ENCODE data around the gene AFP.
A peak's percentile ranks its signal among the peaks of the same experiment; 100 is the strongest.

AFP gene

DNA sequence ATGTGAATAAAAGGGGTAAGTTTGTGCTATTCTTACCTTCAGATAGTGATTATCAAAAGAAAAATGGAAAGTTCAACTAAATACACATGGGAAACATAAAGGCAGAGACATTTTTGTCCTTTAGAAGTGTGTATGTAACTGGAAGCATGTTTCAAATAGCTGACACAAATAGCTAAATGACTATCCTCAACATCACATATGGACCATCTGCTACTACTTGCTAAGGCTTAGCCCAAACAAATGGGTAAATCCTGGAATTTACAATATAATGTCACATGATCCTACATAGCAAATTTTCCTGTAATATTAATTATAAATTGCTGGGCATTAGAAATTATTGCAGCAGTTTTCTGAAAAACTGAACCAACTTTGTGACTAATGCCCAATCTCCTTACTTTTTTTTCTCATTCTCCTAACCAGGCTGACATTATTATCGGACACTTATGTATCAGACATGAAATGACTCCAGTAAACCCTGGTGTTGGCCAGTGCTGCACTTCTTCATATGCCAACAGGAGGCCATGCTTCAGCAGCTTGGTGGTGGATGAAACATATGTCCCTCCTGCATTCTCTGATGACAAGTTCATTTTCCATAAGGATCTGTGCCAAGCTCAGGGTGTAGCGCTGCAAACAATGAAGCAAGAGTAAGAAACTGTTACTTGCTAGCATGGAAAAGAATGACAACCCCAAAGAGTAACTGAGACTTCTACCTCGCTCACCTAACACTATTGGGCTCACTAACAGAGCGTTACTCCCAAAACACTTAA lies 16.1 kb downstream of the AFP start:
- peak overlapping the region; percentile 77 for H3K18ac ChIP-seq (ENCODE audit: low read length)
- peak overlapping the region; percentile 97 for H2BK120ac ChIP-seq (ENCODE audit: insufficient read depth, low read length, poor library complexity)
- H3K4me2 ChIP-seq (ENCODE audit: low read length), result peak overlapping the region; percentile 20
- H3K9ac ChIP-seq (ENCODE audit: low read length), result no peak overlapping the region
- no peak overlapping the region for H2AK5ac ChIP-seq (ENCODE audit: low read length)
- WGBS (ENCODE audit: extremely low coverage, insufficient coverage, insufficient read length), result no CpG with 5 or more reads among the region's 4 CpGs
- peaks cover 8 to 10% of the 10 kb centered on the region in 2 experiments for H3K4me1 ChIP-seq (ENCODE audit: control insufficient read depth in 1 of 2, insufficient read depth in 2 of 2, low read length in 2 of 2)
- H3K4me3 ChIP-seq (ENCODE audit: low read depth, low read length), result no peak overlapping the region
- no peak overlapping the region for H4K12ac ChIP-seq (ENCODE audit: low read depth, low read length)
- H4K91ac ChIP-seq (ENCODE audit: low read depth, low read length), result peak overlapping the region; percentile 88
- H3K79me1 ChIP-seq (ENCODE audit: low read length), result peaks cover 6% of the 10 kb centered on the region
- no peaks in the 10 kb centered on the region for H3K79me2 ChIP-seq (ENCODE audit: control insufficient read depth, insufficient read depth, low read length, poor library complexity)
- no peak for DNase-seq
- H2BK5ac ChIP-seq (ENCODE audit: low read depth, low read length, poor library complexity), result peak overlapping the region; percentile 84
- H3K14ac ChIP-seq (ENCODE audit: low read length), result peak overlapping the region; percentile 29
- peak overlapping the region; percentile 95 for H2BK12ac ChIP-seq (ENCODE audit: low read length)
- H3K36me3 ChIP-seq (ENCODE audit: control insufficient read depth in 1 of 2, insufficient read depth in 2 of 2, low read length in 2 of 2), result no peaks in the 10 kb centered on the region
- no peak overlapping the region for H3K23ac ChIP-seq (ENCODE audit: low read length)
- no peak overlapping the region for H3K4ac ChIP-seq (ENCODE audit: low read depth, low read length)
- H4K8ac ChIP-seq (ENCODE audit: low read depth, low read length), result peak overlapping the region; percentile 70
- H3K27me3 ChIP-seq (ENCODE audit: insufficient read depth, low read length), result no peaks in the 10 kb centered on the region
- no peaks in the 10 kb centered on the region for H3K9me3 ChIP-seq (ENCODE audit: insufficient read depth, low read depth, low read length)
- H3K27ac ChIP-seq (ENCODE audit: low read depth, low read length), result peak overlapping the region; percentile 80
- no peak overlapping the region for H2AFZ ChIP-seq (ENCODE audit: insufficient read depth, low read length, poor library complexity)

DNA sequence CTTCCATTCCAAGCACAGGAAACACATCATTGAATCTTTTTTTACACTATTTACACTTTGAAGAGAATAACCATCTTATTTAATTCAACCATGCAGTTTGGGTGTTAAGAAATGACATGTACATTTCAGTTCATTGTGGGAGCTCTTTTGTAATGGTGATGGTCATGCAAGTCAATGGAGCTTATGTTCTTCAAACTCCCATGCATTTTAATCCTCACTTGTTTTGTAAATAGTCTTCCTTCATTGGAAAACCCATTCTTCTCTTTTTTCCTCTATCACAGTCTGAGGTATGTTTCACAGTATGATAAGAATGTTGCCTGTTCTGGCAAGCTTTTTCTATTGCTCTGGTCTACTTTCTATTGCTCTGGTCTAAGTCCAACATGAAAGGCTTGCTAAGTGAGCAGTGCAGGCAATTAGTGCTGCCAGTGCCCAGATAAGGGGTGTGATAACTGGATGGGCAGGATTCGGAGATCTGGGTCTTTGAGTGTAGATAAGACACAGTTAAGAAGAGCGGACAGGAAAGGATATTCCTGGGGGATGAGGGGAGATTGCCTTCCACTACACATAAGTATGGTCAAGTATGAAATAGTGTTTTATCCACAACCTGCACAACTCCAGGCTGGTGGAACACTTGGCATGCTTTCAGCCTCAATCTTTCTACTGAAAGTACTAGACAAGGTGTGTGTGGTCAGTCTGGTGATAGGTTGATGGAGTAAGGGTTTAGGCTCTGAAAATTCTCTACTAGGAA lies 17.1 kb downstream of the AFP start:
- no CpG with 5 or more reads among the region's 2 CpGs for WGBS (ENCODE audit: extremely low coverage, insufficient coverage, insufficient read length)
- Histone ChIP-seq H3K4ac (ENCODE audit: low read depth, low read length) (no peak overlapping the region), H2AK5ac (ENCODE audit: low read length) (no peak overlapping the region), H3K4me3 (ENCODE audit: low read depth, low read length) (no peak overlapping the region), H3K27me3 (ENCODE audit: insufficient read depth, low read length) (no peaks in the 10 kb centered on the region), H3K18ac (ENCODE audit: low read length) (no peak overlapping the region), H2BK5ac (ENCODE audit: low read depth, low read length, poor library complexity) (no peak overlapping the region), H4K12ac (ENCODE audit: low read depth, low read length) (no peak overlapping the region), H3K79me2 (ENCODE audit: control insufficient read depth, insufficient read depth, low read length, poor library complexity) (no peaks in the 10 kb centered on the region), H2BK12ac (ENCODE audit: low read length) (no peak overlapping the region), H4K8ac (ENCODE audit: low read depth, low read length) (no peak overlapping the region), H3K4me1 (ENCODE audit: control insufficient read depth in 1 of 2, insufficient read depth in 2 of 2, low read length in 2 of 2) (peaks cover 8 to 10% of the 10 kb centered on the region in 2 experiments), H3K9ac (ENCODE audit: low read length) (no peak overlapping the region), H3K23ac (ENCODE audit: low read length) (no peak overlapping the region), H3K14ac (ENCODE audit: low read length) (no peak overlapping the region), H3K9me3 (ENCODE audit: insufficient read depth, low read depth, low read length) (no peaks in the 10 kb centered on the region), H2BK120ac (ENCODE audit: insufficient read depth, low read length, poor library complexity) (no peak overlapping the region), H2AFZ (ENCODE audit: insufficient read depth, low read length, poor library complexity) (no peak overlapping the region), H3K27ac (ENCODE audit: low read depth, low read length) (peak overlapping the region; percentile 80), H3K36me3 (ENCODE audit: control insufficient read depth in 1 of 2, insufficient read depth in 2 of 2, low read length in 2 of 2) (no peaks in the 10 kb centered on the region), H3K4me2 (ENCODE audit: low read length) (peak overlapping the region; percentile 15), H4K91ac (ENCODE audit: low read depth, low read length) (no peak overlapping the region), H3K79me1 (ENCODE audit: low read length) (peaks cover 6% of the 10 kb centered on the region)
- peak in 1 of 2 donors; percentile 35 for DNase-seq

DNA sequence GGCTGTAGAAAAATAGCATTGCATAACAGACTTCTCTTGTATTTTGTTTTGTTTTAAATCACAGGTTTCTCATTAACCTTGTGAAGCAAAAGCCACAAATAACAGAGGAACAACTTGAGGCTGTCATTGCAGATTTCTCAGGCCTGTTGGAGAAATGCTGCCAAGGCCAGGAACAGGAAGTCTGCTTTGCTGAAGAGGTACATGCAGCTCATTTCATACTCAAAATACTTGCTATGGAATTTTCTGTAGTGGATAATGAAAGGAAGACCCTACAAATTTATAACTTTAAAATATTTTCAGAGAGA lies 17.6 kb downstream of the AFP start:
- no peak overlapping the region for H4K91ac ChIP-seq (ENCODE audit: low read depth, low read length)
- no peaks in the 10 kb centered on the region for H3K9me3 ChIP-seq (ENCODE audit: insufficient read depth, low read depth, low read length)
- no peak overlapping the region for H3K23ac ChIP-seq (ENCODE audit: low read length)
- no peak overlapping the region for H2BK5ac ChIP-seq (ENCODE audit: low read depth, low read length, poor library complexity)
- H3K18ac ChIP-seq (ENCODE audit: low read length), result no peak overlapping the region
- DNase-seq, result no peak
- no peak overlapping the region for H3K4ac ChIP-seq (ENCODE audit: low read depth, low read length)
- H3K27ac ChIP-seq (ENCODE audit: low read depth, low read length), result peak overlapping the region; percentile 70
- H2BK12ac ChIP-seq (ENCODE audit: low read length), result no peak overlapping the region
- H3K14ac ChIP-seq (ENCODE audit: low read length), result no peak overlapping the region
- no peak overlapping the region for H3K4me3 ChIP-seq (ENCODE audit: low read depth, low read length)
- no peak overlapping the region for H4K12ac ChIP-seq (ENCODE audit: low read depth, low read length)
- H2BK120ac ChIP-seq (ENCODE audit: insufficient read depth, low read length, poor library complexity), result no peak overlapping the region
- peak overlapping the region; percentile 15 for H3K4me2 ChIP-seq (ENCODE audit: low read length)
- H3K9ac ChIP-seq (ENCODE audit: low read length), result no peak overlapping the region
- no peaks in the 10 kb centered on the region for H3K27me3 ChIP-seq (ENCODE audit: insufficient read depth, low read length)
- H3K36me3 ChIP-seq (ENCODE audit: control insufficient read depth in 1 of 2, insufficient read depth in 2 of 2, low read length in 2 of 2), result no peaks in the 10 kb centered on the region
- peaks cover 8 to 10% of the 10 kb centered on the region in 2 experiments for H3K4me1 ChIP-seq (ENCODE audit: control insufficient read depth in 1 of 2, insufficient read depth in 2 of 2, low read length in 2 of 2)
- no peaks in the 10 kb centered on the region for H3K79me2 ChIP-seq (ENCODE audit: control insufficient read depth, insufficient read depth, low read length, poor library complexity)
- no peak overlapping the region for H2AFZ ChIP-seq (ENCODE audit: insufficient read depth, low read length, poor library complexity)
- H3K79me1 ChIP-seq (ENCODE audit: low read length), result peaks cover 6% of the 10 kb centered on the region
- no peak overlapping the region for H4K8ac ChIP-seq (ENCODE audit: low read depth, low read length)
- no peak overlapping the region for H2AK5ac ChIP-seq (ENCODE audit: low read length)

DNA sequence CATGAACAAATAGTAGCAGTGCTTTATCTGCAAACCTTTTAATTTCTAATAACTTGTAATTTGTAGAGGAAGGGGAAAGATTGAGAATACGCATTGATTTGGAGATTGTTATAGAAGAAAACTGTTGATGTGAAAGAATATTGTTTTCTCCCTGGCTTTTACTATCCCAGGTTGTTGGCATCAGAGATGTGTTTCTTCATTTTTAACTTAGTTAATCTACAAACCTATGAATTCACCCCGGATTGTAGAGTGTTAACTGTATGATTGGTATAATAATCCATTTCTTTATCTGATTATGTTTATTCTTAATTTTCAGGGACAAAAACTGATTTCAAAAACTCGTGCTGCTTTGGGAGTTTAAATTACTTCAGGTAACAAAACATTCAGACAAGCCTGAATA lies 18.9 kb downstream of the AFP start:
- Histone ChIP-seq H3K14ac (ENCODE audit: low read length) (no peak overlapping the region), H3K27me3 (ENCODE audit: insufficient read depth, low read length) (no peaks in the 10 kb centered on the region), H3K9me3 (ENCODE audit: insufficient read depth, low read depth, low read length) (no peaks in the 10 kb centered on the region), H2AFZ (ENCODE audit: insufficient read depth, low read length, poor library complexity) (no peak overlapping the region), H4K91ac (ENCODE audit: low read depth, low read length) (no peak overlapping the region), H2BK5ac (ENCODE audit: low read depth, low read length, poor library complexity) (no peak overlapping the region), H2BK12ac (ENCODE audit: low read length) (no peak overlapping the region), H3K4me3 (ENCODE audit: low read depth, low read length) (no peak overlapping the region), H3K27ac (ENCODE audit: low read depth, low read length) (no peak overlapping the region), H4K12ac (ENCODE audit: low read depth, low read length) (no peak overlapping the region), H3K23ac (ENCODE audit: low read length) (no peak overlapping the region), H3K9ac (ENCODE audit: low read length) (no peak overlapping the region), H2BK120ac (ENCODE audit: insufficient read depth, low read length, poor library complexity) (no peak overlapping the region), H3K18ac (ENCODE audit: low read length) (no peak overlapping the region), H3K36me3 (ENCODE audit: control insufficient read depth in 1 of 2, insufficient read depth in 2 of 2, low read length in 2 of 2) (no peaks in the 10 kb centered on the region), H3K4ac (ENCODE audit: low read depth, low read length) (no peak overlapping the region), H3K4me2 (ENCODE audit: low read length) (no peak overlapping the region), H3K79me2 (ENCODE audit: control insufficient read depth, insufficient read depth, low read length, poor library complexity) (no peaks in the 10 kb centered on the region), H3K79me1 (ENCODE audit: low read length) (peaks cover 6% of the 10 kb centered on the region), H3K4me1 (ENCODE audit: control insufficient read depth in 1 of 2, insufficient read depth in 2 of 2, low read length in 2 of 2) (peaks cover 8 to 10% of the 10 kb centered on the region in 2 experiments), H2AK5ac (ENCODE audit: low read length) (no peak overlapping the region), H4K8ac (ENCODE audit: low read depth, low read length) (no peak overlapping the region)
- 100% methylated on average over 1 of the region's 3 CpGs for WGBS (ENCODE audit: extremely low coverage, insufficient coverage, insufficient read length)
- DNase-seq, result no peak

Measured in trophoblast cell (in vitro differentiated cells and primary cell).